WTC11 (cell line): ENCODE results near the gene C1orf167. TPM values are rescaled to one million over a fixed set of nuclear protein-coding genes. Genes with fewer than 3 reads are reported as not detected.

ENCODE experiments used
- ATAC-seq: fragments of 200-7000 bp; cut with Tn5 transposase; 2 replicates; pipeline ENCODE4 v1.10.0; 2021; ENCODE audit warnings: mild to moderate bottlenecking, moderate library complexity
- CTCF ChIA-PET: fragments of 300-600 bp; sonication (Branson Sonifier 250); formaldehyde crosslinking; loops from one replicate; lab custom pipeline; 2021; ENCODE audit warnings: antibody characterized with exemption; lab: Charles Lee
- POLR2A ChIA-PET: fragments of 350-600 bp; sonication (Branson Sonifier 250); formaldehyde crosslinking; loops from one replicate; lab custom pipeline; 2021; ENCODE audit warnings: antibody characterized with exemption; lab: Charles Lee
- DNase-seq: peaks from one replicate; pipeline ENCODE4 v3.0.0; 2021; ENCODE audit warnings: low spot score
- H3K27ac Mint-ChIP-seq: 2 replicates; pipeline ENCODE4 v1.8.0; 2021; ENCODE audit warnings: mixed read lengths
- H3K27me3 Mint-ChIP-seq: 2 replicates; pipeline ENCODE4 v1.8.0; 2021; ENCODE audit warnings: low read depth, mild to moderate bottlenecking, moderate library complexity, mixed read lengths
- H3K36me3 Mint-ChIP-seq: 2 replicates; pipeline ENCODE4 v1.8.0; 2021; ENCODE audit warnings: mixed read lengths
- H3K4me1 Mint-ChIP-seq: 2 replicates; pipeline ENCODE4 v1.8.0; 2022; ENCODE audit warnings: mixed read lengths
- H3K4me3 Mint-ChIP-seq: 2 replicates; pipeline ENCODE4 v1.8.0; 2021; ENCODE audit warnings: mild to moderate bottlenecking, moderate library complexity, mixed read lengths
- H3K9me3 Mint-ChIP-seq: 2 replicates; pipeline ENCODE4 v1.8.0; 2021; ENCODE audit warnings: mixed read lengths
- AFF4 ChIP-seq: sonication (generic); formaldehyde crosslinking; IDR thresholded peaks from 2 replicates; pipeline ENCODE4 v1.8.1; 2023; ENCODE audit warnings: mild to moderate bottlenecking, missing genetic modification reagents, borderline replicate concordance
- AR ChIP-seq: fragments of 250-450 bp; sonication (Bioruptor Pico); IDR thresholded peaks from 2 replicates; pipeline ENCODE4 v1.9.0; 2021; ENCODE audit warnings: mild to moderate bottlenecking
- CTCF ChIP-seq: fragments of 200-600 bp; IDR thresholded peaks from 2 replicates; pipeline ENCODE4 v1.8.0; 2022; ENCODE audit warnings: antibody characterized with exemption
- EMX1 ChIP-seq: fragments of 250-450 bp; sonication (Bioruptor Pico); IDR thresholded peaks from 2 replicates; pipeline ENCODE4 v1.8.0; 2021; ENCODE audit warnings: mild to moderate bottlenecking
- ETV6 ChIP-seq: sonication (generic); formaldehyde crosslinking; IDR thresholded peaks from 2 replicates; pipeline ENCODE4 v1.8.1; 2022; ENCODE audit warnings: mild to moderate bottlenecking, missing genetic modification reagents
- IRF2 ChIP-seq: sonication (generic); formaldehyde crosslinking; IDR thresholded peaks from 2 replicates; pipeline ENCODE4 v1.8.0; 2022; ENCODE audit warnings: low read depth, missing genetic modification reagents, borderline replicate concordance
- JUN ChIP-seq: sonication (generic); formaldehyde crosslinking; IDR thresholded peaks from 2 replicates; pipeline ENCODE4 v1.8.0; 2023; ENCODE audit warnings: mild to moderate bottlenecking, missing genetic modification reagents
- MAX ChIP-seq: sonication (generic); formaldehyde crosslinking; IDR thresholded peaks from 2 replicates; pipeline ENCODE4 v1.8.0; 2022; ENCODE audit warnings: mild to moderate bottlenecking, missing genetic modification reagents
- PRDM15 ChIP-seq: sonication (generic); formaldehyde crosslinking; IDR thresholded peaks from 2 replicates; pipeline ENCODE4 v1.8.0; 2022; ENCODE audit warnings: missing genetic modification reagents
- PREB ChIP-seq: sonication (generic); formaldehyde crosslinking; IDR thresholded peaks from 2 replicates; pipeline ENCODE4 v1.8.1; 2022; ENCODE audit warnings: mild to moderate bottlenecking, missing genetic modification reagents, moderate library complexity, borderline replicate concordance
- PRRX2 ChIP-seq: fragments of 250-450 bp; sonication (Bioruptor Pico); IDR thresholded peaks from 2 replicates; pipeline ENCODE4 v1.8.0; 2021; ENCODE audit warnings: mild to moderate bottlenecking
- USF2 ChIP-seq: sonication (generic); formaldehyde crosslinking; IDR thresholded peaks from 2 replicates; pipeline ENCODE4 v1.8.1; 2023; ENCODE audit warnings: mild to moderate bottlenecking, missing genetic modification reagents, moderate library complexity
- total RNA-seq: library from RNA; stranded (reverse); gene quantifications from 3 replicates; pipeline ENCODE4 v1.2.3, GENCODE V29; 2021
- TF ChIP-seq, protein P1 (sequence below): sonication (generic); formaldehyde crosslinking; IDR thresholded peaks from 2 replicates; pipeline ENCODE4 v1.8.1; 2023; ENCODE audit warnings: mild to moderate bottlenecking, missing genetic modification reagents
- TF ChIP-seq, protein P2 (sequence below): sonication (generic); formaldehyde crosslinking; IDR thresholded peaks from 2 replicates; pipeline ENCODE4 v1.8.1; 2023; ENCODE audit warnings: mild to moderate bottlenecking, moderate library complexity, missing genetic modification reagents

C1orf167 gene
- total RNA-seq, 1 experiment from 2014 or later, result 1.2 TPM

- Mint-ChIP-seq H3K4me1 (peaks cover 10% of the 10 kb centered on the region), H3K36me3 (no peaks in the 10 kb centered on the region), H3K9me3 (no peaks in the 10 kb centered on the region), H3K4me3 (no peak overlapping the region), H3K27ac (no peak overlapping the region), H3K27me3 (peaks cover 41% of the 10 kb centered on the region)
- DNase-seq (no peak), ATAC-seq (no peak)
- TF ChIP-seq MAX (CRISPR knock-in tag) (no peak), AR (no peak), PRRX2 (no peak)
- POLR2A ChIA-PET, result no interaction called here
- CTCF ChIA-PET, result interaction anchor here (1.0 to 7.1 kb wide), 2 partner anchors 20 to 53 kb away, joined by 4 to 41 read pairs; no protein-coding TSS in a partner anchor
Observed at GRCh38 chr1:11764519-11764918, 2.5 kb downstream of the C1orf167 start.

GRCh38 chr1:11765661-11766428, 3.9 kb downstream of the C1orf167 start:
- Mint-ChIP-seq H3K36me3 (no peaks in the 10 kb centered on the region), H3K4me3 (no peak overlapping the region), H3K4me1 (peaks cover 10% of the 10 kb centered on the region), H3K9me3 (no peaks in the 10 kb centered on the region), H3K27ac (no peak overlapping the region), H3K27me3 (peaks cover 28% of the 10 kb centered on the region)
- CTCF ChIA-PET, result interaction anchor here (0.7 to 7.1 kb wide), 7 partner anchors 9 to 402 kb away, joined by 3 to 41 read pairs (median 4); partner anchors contain the start of genes FBXO2 and FBXO44
- ATAC-seq (no peak), DNase-seq (no peak)
- POLR2A ChIA-PET, result no interaction called here
- TF ChIP-seq AFF4, result no peak
- TF ChIP-seq, protein P1, sequence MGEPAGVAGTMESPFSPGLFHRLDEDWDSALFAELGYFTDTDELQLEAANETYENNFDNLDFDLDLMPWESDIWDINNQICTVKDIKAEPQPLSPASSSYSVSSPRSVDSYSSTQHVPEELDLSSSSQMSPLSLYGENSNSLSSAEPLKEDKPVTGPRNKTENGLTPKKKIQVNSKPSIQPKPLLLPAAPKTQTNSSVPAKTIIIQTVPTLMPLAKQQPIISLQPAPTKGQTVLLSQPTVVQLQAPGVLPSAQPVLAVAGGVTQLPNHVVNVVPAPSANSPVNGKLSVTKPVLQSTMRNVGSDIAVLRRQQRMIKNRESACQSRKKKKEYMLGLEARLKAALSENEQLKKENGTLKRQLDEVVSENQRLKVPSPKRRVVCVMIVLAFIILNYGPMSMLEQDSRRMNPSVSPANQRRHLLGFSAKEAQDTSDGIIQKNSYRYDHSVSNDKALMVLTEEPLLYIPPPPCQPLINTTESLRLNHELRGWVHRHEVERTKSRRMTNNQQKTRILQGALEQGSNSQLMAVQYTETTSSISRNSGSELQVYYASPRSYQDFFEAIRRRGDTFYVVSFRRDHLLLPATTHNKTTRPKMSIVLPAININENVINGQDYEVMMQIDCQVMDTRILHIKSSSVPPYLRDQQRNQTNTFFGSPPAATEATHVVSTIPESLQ (CRISPR knock-in tag), result no peak
- no peak for TF ChIP-seq JUN (CRISPR knock-in tag)
- TF ChIP-seq USF2 (CRISPR knock-in tag), result no peak
- no peak for TF ChIP-seq IRF2
- TF ChIP-seq ETV6 (CRISPR knock-in tag), result no peak
- TF ChIP-seq CTCF, result no peak
- no peak for TF ChIP-seq PREB (CRISPR knock-in tag)
- TF ChIP-seq EMX1, result no peak
- TF ChIP-seq, protein P2, sequence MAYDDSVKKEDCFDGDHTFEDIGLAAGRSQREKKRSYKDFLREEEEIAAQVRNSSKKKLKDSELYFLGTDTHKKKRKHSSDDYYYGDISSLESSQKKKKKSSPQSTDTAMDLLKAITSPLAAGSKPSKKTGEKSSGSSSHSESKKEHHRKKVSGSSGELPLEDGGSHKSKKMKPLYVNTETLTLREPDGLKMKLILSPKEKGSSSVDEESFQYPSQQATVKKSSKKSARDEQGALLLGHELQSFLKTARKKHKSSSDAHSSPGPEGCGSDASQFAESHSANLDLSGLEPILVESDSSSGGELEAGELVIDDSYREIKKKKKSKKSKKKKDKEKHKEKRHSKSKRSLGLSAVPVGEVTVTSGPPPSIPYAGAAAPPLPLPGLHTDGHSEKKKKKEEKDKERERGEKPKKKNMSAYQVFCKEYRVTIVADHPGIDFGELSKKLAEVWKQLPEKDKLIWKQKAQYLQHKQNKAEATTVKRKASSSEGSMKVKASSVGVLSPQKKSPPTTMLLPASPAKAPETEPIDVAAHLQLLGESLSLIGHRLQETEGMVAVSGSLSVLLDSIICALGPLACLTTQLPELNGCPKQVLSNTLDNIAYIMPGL (CRISPR knock-in tag), result no peak
- TF ChIP-seq PRDM15, result no peak
